Peyer's patch (tissue), 4 donors: ENCODE measurements around the gene ABR. TPM values are rescaled to one million over a fixed set of nuclear protein-coding genes. Genes with fewer than 3 reads are reported as not detected.

Experiments used
- DNase-seq, 3 donors: peaks; one replicate each; pipeline ENCODE4 v3.0.0-alpha.2; 2017 to 2019
- H3K27ac ChIP-seq, 4 donors: fragments of 200-600 bp; sonication (generic); one replicate each; pipeline ENCODE4 v1.5.1; 2016 to 2019
- H3K27me3 ChIP-seq, 2 donors: fragments of 200-600 bp; sonication (generic); one replicate each; pipeline ENCODE4 v1.5.1; 2019
- H3K36me3 ChIP-seq, 3 donors: fragments of 200-600 bp; sonication (generic); one replicate each; pipeline ENCODE4 v1.5.1; 2016 to 2019
- H3K4me1 ChIP-seq, 4 donors: fragments of 200-600 bp; sonication (generic); one replicate each; pipeline ENCODE4 v1.5.1; 2016 to 2019
- H3K4me3 ChIP-seq, 4 donors: fragments of 200-600 bp; sonication (generic); 1 replicate in 3 of 4; 2 replicates in 1 of 4; pipeline ENCODE4 v1.5.1; 2016 to 2019; ENCODE audit warnings: mild to moderate bottlenecking in 1 of 4
- H3K9me3 ChIP-seq, 4 donors: fragments of 200-600 bp; sonication (generic); one replicate each; pipeline ENCODE4 v1.5.1; 2016 to 2019; ENCODE audit warnings: mild to moderate bottlenecking in 1 of 4
- CTCF ChIP-seq, 6 experiments: fragments of 450-650 bp in 4 of 6; fragments of 200-600 bp in 2 of 6; sonication (generic) in 1 of 6; IDR thresholded peaks; one replicate each; pipeline ENCODE4 v1.5.1; 2017 to 2019; ENCODE audit warnings: antibody characterized with exemption in 6 of 6, mild to moderate bottlenecking in 3 of 6, moderate library complexity in 1 of 6
- POLR2A ChIP-seq, 2 donors: fragments of 450-650 bp; IDR thresholded peaks; one replicate each; pipeline ENCODE4 v1.5.1; 2017; ENCODE audit warnings: antibody characterized with exemption in 2 of 2, mild to moderate bottlenecking in 2 of 2, moderate library complexity in 2 of 2
- total RNA-seq, 4 donors: library from RNA; depleted of rRNA; stranded (reverse); fragments of >200 nt; gene quantifications; one replicate each; pipeline ENCODE4 v1.1.0, GENCODE V29; 2016

Gene ABR
- total RNA-seq, 4 donors from 2014 or later = 220 to 753 (median 440) TPM

- TF ChIP-seq POLR2A (IDR thresholded peaks at IDR 0.05) = no peak
- no peak for TF ChIP-seq CTCF (IDR thresholded peaks at IDR 0.05)
- Histone ChIP-seq H3K27ac (peak overlapping the region in 1 of 4 donors; percentile 22), H3K9me3 (no peaks in the 10 kb centered on the region), H3K36me3 (peaks cover 0 to 32% (median 0%) of the 10 kb centered on the region in 3 donors), H3K27me3 (no peaks in the 10 kb centered on the region), H3K4me3 (no peak overlapping the region), H3K4me1 (peaks cover 0 to 21% (median 0%) of the 10 kb centered on the region in 4 donors)
- DNase-seq = no peak
These were observed 153.8 kb downstream of the ABR start for GRCh38 chr17:1025733-1026598.

DNA sequence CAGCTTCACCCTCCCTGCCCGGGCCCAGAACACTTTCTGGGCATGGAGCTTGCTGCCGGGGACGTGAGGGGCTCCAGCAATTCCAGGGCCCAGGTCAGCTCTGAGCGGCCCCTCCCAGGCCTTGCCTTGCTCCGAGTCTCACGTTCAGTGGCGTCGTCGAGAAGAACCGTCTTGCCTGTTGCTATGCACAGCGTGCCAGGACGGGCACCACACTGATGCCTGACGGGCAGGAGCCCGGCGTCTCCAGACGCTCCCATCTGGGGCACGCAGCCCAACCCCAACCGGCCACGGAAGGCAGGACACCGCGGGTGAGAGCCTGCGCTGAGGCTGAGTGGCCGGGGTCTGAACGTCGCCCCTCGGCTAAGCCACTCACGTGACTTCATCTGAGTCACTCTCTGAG lies 155.7 kb downstream of the ABR start:
- peaks cover 0 to 28% (median 0%) of the 10 kb centered on the region in 4 donors for H3K4me1 ChIP-seq
- H3K27me3 ChIP-seq = no peaks in the 10 kb centered on the region
- H3K36me3 ChIP-seq = peaks cover 0 to 45% (median 0%) of the 10 kb centered on the region in 3 donors
- no peaks in the 10 kb centered on the region for H3K9me3 ChIP-seq
- TF ChIP-seq POLR2A (IDR thresholded peaks at IDR 0.05) (no peak), CTCF (IDR thresholded peaks at IDR 0.05) (no peak)
- H3K27ac ChIP-seq = no peak overlapping the region
- no peak for DNase-seq
- H3K4me3 ChIP-seq = no peak overlapping the region

GRCh38 chr17:1022278-1023024 lies 157.3 kb downstream of the ABR start:
- TF ChIP-seq POLR2A (IDR thresholded peaks at IDR 0.05) (no peak), CTCF (IDR thresholded peaks at IDR 0.05) (no peak)
- peaks cover 0 to 46% (median 0%) of the 10 kb centered on the region in 3 donors for H3K36me3 ChIP-seq
- no peak overlapping the region for H3K4me3 ChIP-seq
- H3K27me3 ChIP-seq = no peaks in the 10 kb centered on the region
- DNase-seq = no peak
- H3K4me1 ChIP-seq = peaks cover 0 to 23% (median 0%) of the 10 kb centered on the region in 4 donors
- H3K27ac ChIP-seq = no peak overlapping the region
- H3K9me3 ChIP-seq = no peaks in the 10 kb centered on the region

DNA sequence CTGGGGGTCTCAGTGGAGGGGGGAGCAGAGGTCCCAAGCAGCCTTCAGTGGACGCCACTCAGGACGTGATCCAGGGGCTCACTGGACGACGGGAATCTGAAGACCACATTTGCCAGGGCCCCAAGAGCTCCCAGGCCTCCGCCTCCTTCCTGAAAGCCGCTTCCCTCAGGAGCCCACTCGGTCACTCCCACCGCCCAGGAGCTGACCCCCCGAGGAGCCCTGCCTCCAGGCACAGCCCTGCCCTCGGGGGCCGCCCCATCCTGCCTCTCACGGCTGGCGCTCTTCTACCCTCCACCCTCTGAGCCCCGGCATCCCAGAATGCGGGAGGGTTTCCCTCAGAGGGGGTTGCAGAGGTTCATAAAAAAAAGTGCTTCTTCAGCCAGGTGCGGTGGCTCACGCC lies 158.6 kb downstream of the ABR start:
- no peaks in the 10 kb centered on the region for H3K9me3 ChIP-seq
- H3K27me3 ChIP-seq = no peaks in the 10 kb centered on the region
- no peak for DNase-seq
- H3K27ac ChIP-seq = no peak overlapping the region
- H3K4me3 ChIP-seq = no peak overlapping the region
- peaks cover 0 to 32% (median 0%) of the 10 kb centered on the region in 3 donors for H3K36me3 ChIP-seq
- no peak for TF ChIP-seq POLR2A (IDR thresholded peaks at IDR 0.05)
- no peak for TF ChIP-seq CTCF (IDR thresholded peaks at IDR 0.05)
- H3K4me1 ChIP-seq = peaks cover 0 to 23% (median 0%) of the 10 kb centered on the region in 4 donors

DNA sequence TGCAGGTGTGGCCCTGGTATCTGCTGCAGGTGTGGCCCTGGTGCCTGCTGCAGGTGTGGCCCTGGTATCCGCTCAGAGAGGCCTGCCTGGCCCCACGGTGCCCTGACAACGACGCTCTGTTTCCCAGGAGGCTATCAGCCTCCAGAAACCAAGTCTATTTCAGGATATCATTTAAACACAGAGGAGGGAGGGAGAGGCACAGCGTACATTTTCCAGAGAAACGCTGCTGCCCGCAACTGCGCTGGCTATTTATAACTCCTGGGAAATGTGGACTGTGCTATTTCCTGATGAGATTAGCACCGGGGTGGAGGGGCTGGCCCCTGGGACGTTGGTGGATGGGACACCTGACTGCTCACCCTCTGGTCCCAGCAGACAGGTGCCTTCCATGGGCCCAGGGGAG lies 160.3 kb downstream of the ABR start:
- Histone ChIP-seq H3K27ac (peak overlapping the region in 2 of 4 donors; percentile 26 to 71), H3K9me3 (no peaks in the 10 kb centered on the region), H3K4me1 (peaks cover 0 to 23% (median 0%) of the 10 kb centered on the region in 4 donors), H3K4me3 (no peak overlapping the region), H3K36me3 (peaks cover 0 to 23% (median 0%) of the 10 kb centered on the region in 3 donors), H3K27me3 (no peaks in the 10 kb centered on the region)
- no peak for TF ChIP-seq POLR2A (IDR thresholded peaks at IDR 0.05)
- no peak for TF ChIP-seq CTCF (IDR thresholded peaks at IDR 0.05)
- DNase-seq = no peak
